SK-N-MC (cell line): ENCODE data around the gene MRTFA.

Source experiments
- EZH2 ChIP-seq: fragments of 200-600 bp; sonication (generic); IDR thresholded peaks from one replicate; pipeline ENCODE4 v1.6.1; 2017; ENCODE audit warnings: antibody characterized with exemption
- POLR2AphosphoS5 ChIP-seq: IDR thresholded peaks from 2 replicates; pipeline ENCODE4 v1.6.1; 2012; ENCODE audit warnings: mild to moderate bottlenecking, low read depth, low read length, borderline replicate concordance

DNA sequence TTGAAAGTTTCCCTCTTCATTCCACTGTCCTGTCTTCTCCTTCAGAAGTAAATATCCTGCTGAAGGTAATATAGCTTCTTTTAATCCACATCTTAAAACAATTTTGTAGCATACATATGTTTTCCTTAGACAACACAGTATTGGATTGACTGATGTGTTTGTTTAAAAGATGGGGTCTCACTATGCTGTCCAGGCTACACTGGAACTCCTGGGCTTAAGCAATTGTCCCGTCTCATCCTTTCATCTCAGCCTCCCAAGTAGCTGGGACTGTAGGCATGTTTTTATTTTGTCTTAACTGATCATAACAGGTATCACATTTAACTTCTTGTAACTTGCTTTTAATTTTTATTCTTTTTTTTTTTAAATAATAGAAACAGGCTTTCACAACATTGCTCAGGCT is 55.9 kb downstream of the MRTFA start:
- TF ChIP-seq EZH2 (no peak), POLR2AphosphoS5 (no peak)
